Upper lobe of left lung (tissue), 6 donors: ENCODE data around the gene DSTN. TPM values are rescaled to one million over a fixed set of nuclear protein-coding genes. Genes with fewer than 3 reads are reported as not detected.

ENCODE experiments used
- ATAC-seq, 2 donors: fragments of 200-7000 bp; cut with Tn5 transposase; one replicate each; pipeline ENCODE4 v1.9.1; 2022; ENCODE audit warnings: mild to moderate bottlenecking in 2 of 2, moderate library complexity in 2 of 2; ENCODE audit not compliant: low FRiP score in 2 of 2
- DNase-seq, 2 donors: peaks; one replicate each; pipeline ENCODE4 v3.0.0-alpha.2; 2019 to 2020
- H3K27ac ChIP-seq, 4 donors: fragments of 200-600 bp; sonication (generic); one replicate each; pipeline ENCODE4 v1.5.1; 2016 to 2019
- H3K27me3 ChIP-seq, 4 donors: fragments of 200-600 bp; sonication (generic); one replicate each; pipeline ENCODE4 v1.5.1; 2017 to 2019
- H3K36me3 ChIP-seq, 4 donors: fragments of 200-600 bp; sonication (generic); one replicate each; pipeline ENCODE4 v1.5.1; 2016 to 2019
- H3K4me1 ChIP-seq, 4 donors: fragments of 200-600 bp; sonication (generic); one replicate each; pipeline ENCODE4 v1.5.1; 2018 to 2019
- H3K4me3 ChIP-seq, 4 donors: fragments of 200-600 bp; sonication (generic); one replicate each; pipeline ENCODE4 v1.5.1; 2017 to 2019; ENCODE audit warnings: mild to moderate bottlenecking in 2 of 4, moderate library complexity in 1 of 4
- H3K9me3 ChIP-seq, 4 donors: fragments of 200-600 bp; sonication (generic); one replicate each; pipeline ENCODE4 v1.5.1; 2018 to 2019
- EP300 ChIP-seq, 4 donors: sonication (generic); formaldehyde crosslinking; IDR thresholded peaks; one replicate each; pipeline ENCODE4 v1.5.1; 2017; ENCODE audit warnings: antibody characterized with exemption in 4 of 4, control low read depth in 2 of 4
- POLR2A ChIP-seq, 4 donors: fragments of 450-650 bp; IDR thresholded peaks; one replicate each; pipeline ENCODE4 v1.5.1; 2016 to 2017; ENCODE audit warnings: antibody characterized with exemption in 4 of 4, mild to moderate bottlenecking in 2 of 4
- POLR2AphosphoS5 ChIP-seq, 2 donors: sonication (generic); formaldehyde crosslinking; IDR thresholded peaks; one replicate each; pipeline ENCODE4 v1.5.1; 2017; ENCODE audit warnings: antibody characterized with exemption in 2 of 2
- WGBS, 2 donors: methylation state at CpG; one replicate each; pipeline ENCODE4 v1.1.5; 2017 to 2018; 5-methylcytosine and 5-hydroxymethylcytosine counted together
- total RNA-seq, 6 donors: library from RNA; depleted of rRNA in 4 of 6; stranded (reverse); fragments of >200 nt in 4 of 6; gene quantifications; one replicate each; pipeline versions ENCODE4 v1.1.0 to v1.2.1, GENCODE V29; 2016 to 2021
- TF ChIP-seq, protein P1 (sequence below), 6 experiments: fragments of 450-650 bp in 4 of 6; fragments of 200-600 bp in 2 of 6; sonication (generic) in 2 of 6; IDR thresholded peaks; one replicate each; pipeline ENCODE4 v1.5.1; 2016 to 2019; ENCODE audit warnings: antibody characterized with exemption in 6 of 6
- donor health status: DM: no; HTN: no; CAD: no; lungs with moderate emphysema.
- donor health status: DM: no; HTN: yes; CAD: no; lungs with severe emphysema.

The DSTN gene
- total RNA-seq, 6 donors from 2014 or later: 235 to 735 (median 513) TPM

DNA sequence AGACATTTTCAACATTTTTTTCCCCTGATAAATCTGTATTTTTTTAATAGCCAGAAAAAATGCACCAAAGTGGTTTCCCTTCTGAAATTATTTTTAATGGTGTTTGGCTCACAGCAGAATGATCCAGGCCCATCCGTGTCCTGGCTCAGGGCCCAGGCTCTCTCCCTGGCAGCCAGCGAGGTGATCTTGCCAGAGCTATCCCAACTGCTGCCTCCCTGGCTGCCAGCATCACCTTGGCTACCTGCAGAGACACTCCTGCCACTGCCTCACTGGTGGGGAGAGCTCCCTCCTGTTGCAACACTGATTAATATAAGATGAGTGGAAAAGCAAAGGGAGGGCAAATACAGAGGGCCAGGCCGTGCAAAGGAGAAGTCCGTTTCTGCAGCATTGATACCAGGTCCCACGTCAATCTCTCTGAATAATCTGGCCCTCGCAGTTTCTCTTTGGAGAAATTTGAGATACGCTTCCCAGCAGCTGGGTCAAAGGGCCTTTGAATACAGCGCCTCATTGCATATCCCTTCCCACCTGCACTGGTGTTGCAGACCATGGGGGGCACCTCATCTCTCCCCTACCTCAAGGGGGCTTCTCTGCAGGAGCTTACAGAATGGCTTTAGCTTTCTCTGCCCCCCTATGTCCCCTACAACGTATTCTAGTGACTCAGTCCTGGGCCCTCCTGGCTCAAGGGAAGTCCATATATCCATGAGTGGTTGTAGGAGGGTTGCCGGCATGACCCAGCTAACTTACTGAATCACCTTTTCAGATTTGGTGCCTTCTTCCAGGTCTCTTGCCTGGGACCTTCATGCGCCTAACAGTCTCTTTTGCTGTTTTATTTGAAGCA lies 12.8 kb upstream of the DSTN start:
- H3K27ac ChIP-seq: peak overlapping the region; percentile 76 to 88 (median 85)
- DNase-seq (peak; percentile 47 to 76), ATAC-seq (peak; percentile 29 to 71)
- H3K9me3 ChIP-seq: no peaks in the 10 kb centered on the region
- no peaks in the 10 kb centered on the region for H3K27me3 ChIP-seq
- peaks cover 18 to 24% (median 20%) of the 10 kb centered on the region in 4 donors for H3K4me1 ChIP-seq
- 64 to 70% methylated on average over 11 of the region's 11 CpGs for WGBS, 2 donors
- H3K36me3 ChIP-seq: no peaks in the 10 kb centered on the region
- H3K4me3 ChIP-seq: no peak overlapping the region
- TF ChIP-seq POLR2AphosphoS5 (IDR thresholded peaks at IDR 0.05) (no peak), POLR2A (IDR thresholded peaks at IDR 0.05) (no peak), EP300 (IDR thresholded peaks at IDR 0.05) (no peak)
- TF ChIP-seq, protein P1, sequence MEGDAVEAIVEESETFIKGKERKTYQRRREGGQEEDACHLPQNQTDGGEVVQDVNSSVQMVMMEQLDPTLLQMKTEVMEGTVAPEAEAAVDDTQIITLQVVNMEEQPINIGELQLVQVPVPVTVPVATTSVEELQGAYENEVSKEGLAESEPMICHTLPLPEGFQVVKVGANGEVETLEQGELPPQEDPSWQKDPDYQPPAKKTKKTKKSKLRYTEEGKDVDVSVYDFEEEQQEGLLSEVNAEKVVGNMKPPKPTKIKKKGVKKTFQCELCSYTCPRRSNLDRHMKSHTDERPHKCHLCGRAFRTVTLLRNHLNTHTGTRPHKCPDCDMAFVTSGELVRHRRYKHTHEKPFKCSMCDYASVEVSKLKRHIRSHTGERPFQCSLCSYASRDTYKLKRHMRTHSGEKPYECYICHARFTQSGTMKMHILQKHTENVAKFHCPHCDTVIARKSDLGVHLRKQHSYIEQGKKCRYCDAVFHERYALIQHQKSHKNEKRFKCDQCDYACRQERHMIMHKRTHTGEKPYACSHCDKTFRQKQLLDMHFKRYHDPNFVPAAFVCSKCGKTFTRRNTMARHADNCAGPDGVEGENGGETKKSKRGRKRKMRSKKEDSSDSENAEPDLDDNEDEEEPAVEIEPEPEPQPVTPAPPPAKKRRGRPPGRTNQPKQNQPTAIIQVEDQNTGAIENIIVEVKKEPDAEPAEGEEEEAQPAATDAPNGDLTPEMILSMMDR (IDR thresholded peaks at IDR 0.05): no peak

DNA sequence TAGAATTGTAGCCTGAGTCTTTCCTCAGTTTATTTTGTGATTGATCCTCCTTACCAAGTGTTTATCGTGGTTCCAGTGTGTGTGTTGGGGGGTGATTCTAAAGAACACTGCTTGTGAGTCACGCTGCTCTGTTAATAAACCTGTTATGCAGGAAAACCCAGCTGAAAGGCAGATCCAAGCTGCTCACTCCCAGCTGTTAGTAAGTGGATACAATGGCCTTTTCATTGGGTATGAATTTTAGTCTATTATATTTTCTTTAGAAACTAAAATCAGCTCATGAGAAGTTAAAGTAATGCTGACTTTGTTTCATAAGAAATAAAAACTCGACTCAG lies 12.2 kb upstream of the DSTN start:
- Histone ChIP-seq H3K4me1 (peaks cover 18 to 30% (median 20%) of the 10 kb centered on the region in 4 donors), H3K9me3 (no peaks in the 10 kb centered on the region), H3K27me3 (no peaks in the 10 kb centered on the region), H3K4me3 (no peak overlapping the region), H3K27ac (peak overlapping the region; percentile 76 to 88 (median 85)), H3K36me3 (no peaks in the 10 kb centered on the region)
- ATAC-seq (peak; percentile 61 to 80), DNase-seq (peak in 1 of 2 donors; percentile 70)
- 58 to 85% methylated on average over 3 of the region's 3 CpGs for WGBS, 2 donors
- TF ChIP-seq POLR2A (IDR thresholded peaks at IDR 0.05) (no peak), EP300 (IDR thresholded peaks at IDR 0.05) (peak in 1 of 4 donors; percentile 59), POLR2AphosphoS5 (IDR thresholded peaks at IDR 0.05) (peak; percentile 30 to 39)
- TF ChIP-seq, protein P1 (IDR thresholded peaks at IDR 0.05): no peak

DNA sequence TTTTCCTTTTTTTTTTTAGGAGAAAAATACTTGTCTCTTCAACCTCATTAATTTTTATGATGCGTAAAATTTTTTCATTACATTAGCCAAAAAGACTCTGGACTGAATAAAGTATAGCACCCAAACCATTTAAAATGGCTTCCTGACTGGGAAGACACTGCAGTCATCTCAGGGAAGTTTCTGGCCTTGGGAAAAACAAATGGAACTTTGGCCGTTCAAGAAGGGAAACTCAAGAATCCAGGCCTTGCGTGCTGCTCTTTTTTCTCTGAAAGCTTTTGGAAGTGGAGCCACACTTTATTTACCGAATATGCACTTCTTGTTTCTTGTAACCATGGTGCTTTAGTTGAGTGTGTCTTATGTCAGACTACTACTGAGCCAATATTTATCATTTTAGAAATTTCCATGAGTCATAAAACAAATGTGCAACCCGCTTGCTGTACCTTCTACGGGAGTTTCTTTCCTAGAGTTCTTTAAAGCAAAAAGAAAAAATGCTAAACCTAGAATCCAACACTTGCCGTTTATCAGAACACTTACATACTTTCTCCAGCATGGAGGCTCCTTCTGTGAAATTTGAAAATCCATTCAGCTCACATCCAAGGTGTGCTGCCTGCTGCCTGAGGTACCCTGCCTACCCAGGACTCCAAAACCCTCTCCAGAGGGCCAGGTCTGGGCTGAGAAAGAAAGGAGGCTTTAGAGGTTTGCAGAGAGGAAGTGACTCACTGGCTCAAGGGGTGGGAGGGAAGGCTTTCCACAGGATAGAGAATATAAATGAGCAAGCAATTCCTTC lies 11.5 kb upstream of the DSTN start:
- Histone ChIP-seq H3K27ac (peak overlapping the region; percentile 76 to 88 (median 85)), H3K9me3 (no peaks in the 10 kb centered on the region), H3K4me3 (no peak overlapping the region), H3K4me1 (peaks cover 18 to 37% (median 24%) of the 10 kb centered on the region in 4 donors), H3K36me3 (no peaks in the 10 kb centered on the region), H3K27me3 (no peaks in the 10 kb centered on the region)
- TF ChIP-seq POLR2AphosphoS5 (IDR thresholded peaks at IDR 0.05): peak in 1 of 2 donors; percentile 63
- TF ChIP-seq, protein P1 (IDR thresholded peaks at IDR 0.05): no peak
- peak in 3 of 4 donors; percentile 66 to 95 (median 87) for TF ChIP-seq EP300 (IDR thresholded peaks at IDR 0.05)
- TF ChIP-seq POLR2A (IDR thresholded peaks at IDR 0.05): peak in 3 of 4 donors; percentile 17 to 51 (median 45)
- ATAC-seq: peak; percentile 84 to 92
- WGBS, 2 donors: 42 to 43% methylated on average over 7 of the region's 7 CpGs
- DNase-seq: peak in 1 of 2 donors; percentile 81

DNA sequence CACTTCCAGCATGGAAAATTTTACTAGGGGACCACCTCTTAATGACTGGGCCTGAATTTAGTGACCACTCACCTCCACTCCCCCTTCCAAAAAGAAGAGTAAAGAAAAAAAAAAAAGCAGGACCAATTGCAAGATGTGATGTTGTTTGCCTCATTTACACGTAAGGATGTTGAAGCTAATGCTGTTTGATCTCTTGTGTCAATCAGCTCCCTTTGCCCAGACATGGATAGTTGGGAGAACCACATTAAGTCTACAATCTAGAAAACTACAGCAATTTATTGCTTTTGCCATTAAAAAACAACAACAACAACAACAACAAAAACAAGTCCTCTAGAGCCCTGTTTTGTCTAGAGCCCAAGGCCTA lies 11.0 kb upstream of the DSTN start:
- TF ChIP-seq, protein P1 (IDR thresholded peaks at IDR 0.05): no peak
- TF ChIP-seq POLR2AphosphoS5 (IDR thresholded peaks at IDR 0.05) (no peak), EP300 (IDR thresholded peaks at IDR 0.05) (no peak)
- Histone ChIP-seq H3K27me3 (no peaks in the 10 kb centered on the region), H3K9me3 (no peaks in the 10 kb centered on the region), H3K36me3 (no peaks in the 10 kb centered on the region), H3K27ac (peak overlapping the region; percentile 76 to 88 (median 85)), H3K4me1 (peaks cover 18 to 38% (median 25%) of the 10 kb centered on the region in 4 donors), H3K4me3 (no peak overlapping the region)
- WGBS, 2 donors: 63 to 65% methylated on average over 1 of the region's 1 CpG
- ATAC-seq (no peak), DNase-seq (no peak)
